ENCODE results near the gene VPS41.

GRCh38 chr7:38796626-38797501 lies 112.1 kb downstream of the VPS41 start:
- TF ChIP-seq, protein P1, sequence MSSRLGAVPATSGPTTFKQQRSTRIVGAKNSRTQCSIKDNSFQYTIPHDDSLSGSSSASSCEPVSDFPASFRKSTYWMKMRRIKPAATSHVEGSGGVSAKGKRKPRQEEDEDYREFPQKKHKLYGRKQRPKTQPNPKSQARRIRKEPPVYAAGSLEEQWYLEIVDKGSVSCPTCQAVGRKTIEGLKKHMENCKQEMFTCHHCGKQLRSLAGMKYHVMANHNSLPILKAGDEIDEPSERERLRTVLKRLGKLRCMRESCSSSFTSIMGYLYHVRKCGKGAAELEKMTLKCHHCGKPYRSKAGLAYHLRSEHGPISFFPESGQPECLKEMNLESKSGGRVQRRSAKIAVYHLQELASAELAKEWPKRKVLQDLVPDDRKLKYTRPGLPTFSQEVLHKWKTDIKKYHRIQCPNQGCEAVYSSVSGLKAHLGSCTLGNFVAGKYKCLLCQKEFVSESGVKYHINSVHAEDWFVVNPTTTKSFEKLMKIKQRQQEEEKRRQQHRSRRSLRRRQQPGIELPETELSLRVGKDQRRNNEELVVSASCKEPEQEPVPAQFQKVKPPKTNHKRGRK (CRISPR knock-in tag; IDR thresholded peaks at IDR 0.05) = no peak
- TF ChIP-seq ESRRA (CRISPR knock-in tag; IDR thresholded peaks at IDR 0.05; ENCODE audit: low read depth) (no peak), SP5 (CRISPR knock-in tag; IDR thresholded peaks at IDR 0.05; ENCODE audit: borderline replicate concordance, low read depth) (no peak), REPIN1 (CRISPR knock-in tag; IDR thresholded peaks at IDR 0.05; ENCODE audit: borderline replicate concordance, low read depth) (no peak), EP300 (IDR thresholded peaks at IDR 0.05; ENCODE audit: low read depth in 2 of 2, low read length in 2 of 2) (no peak), EP300 (CRISPR knock-in tag; IDR thresholded peaks at IDR 0.05; ENCODE audit: borderline replicate concordance) (no peak), HOMEZ (CRISPR knock-in tag; IDR thresholded peaks at IDR 0.05; ENCODE audit: low read depth) (no peak), SNRNP70 (IDR thresholded peaks at IDR 0.05; ENCODE audit: low read depth, low read length) (no peak), CREB1 (IDR thresholded peaks at IDR 0.05) (no peak), CREB1 (CRISPR knock-in tag; IDR thresholded peaks at IDR 0.05) (no peak), SNAPC2 (CRISPR knock-in tag; IDR thresholded peaks at IDR 0.05) (no peak), POLR2A (IDR thresholded peaks at IDR 0.05; ENCODE audit: insufficient read depth in 1 of 2, low read depth in 2 of 2, low read length in 2 of 2) (no peak), BRCA1 (CRISPR knock-in tag; IDR thresholded peaks at IDR 0.05) (no peak), MXI1 (IDR thresholded peaks at IDR 0.05; ENCODE audit: borderline replicate concordance, low read depth, low read length) (no peak)
- TF ChIP-seq, protein P2, sequence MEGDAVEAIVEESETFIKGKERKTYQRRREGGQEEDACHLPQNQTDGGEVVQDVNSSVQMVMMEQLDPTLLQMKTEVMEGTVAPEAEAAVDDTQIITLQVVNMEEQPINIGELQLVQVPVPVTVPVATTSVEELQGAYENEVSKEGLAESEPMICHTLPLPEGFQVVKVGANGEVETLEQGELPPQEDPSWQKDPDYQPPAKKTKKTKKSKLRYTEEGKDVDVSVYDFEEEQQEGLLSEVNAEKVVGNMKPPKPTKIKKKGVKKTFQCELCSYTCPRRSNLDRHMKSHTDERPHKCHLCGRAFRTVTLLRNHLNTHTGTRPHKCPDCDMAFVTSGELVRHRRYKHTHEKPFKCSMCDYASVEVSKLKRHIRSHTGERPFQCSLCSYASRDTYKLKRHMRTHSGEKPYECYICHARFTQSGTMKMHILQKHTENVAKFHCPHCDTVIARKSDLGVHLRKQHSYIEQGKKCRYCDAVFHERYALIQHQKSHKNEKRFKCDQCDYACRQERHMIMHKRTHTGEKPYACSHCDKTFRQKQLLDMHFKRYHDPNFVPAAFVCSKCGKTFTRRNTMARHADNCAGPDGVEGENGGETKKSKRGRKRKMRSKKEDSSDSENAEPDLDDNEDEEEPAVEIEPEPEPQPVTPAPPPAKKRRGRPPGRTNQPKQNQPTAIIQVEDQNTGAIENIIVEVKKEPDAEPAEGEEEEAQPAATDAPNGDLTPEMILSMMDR (CRISPR knock-in tag; IDR thresholded peaks at IDR 0.05) = peak; percentile 72
- TF ChIP-seq, protein P3, sequence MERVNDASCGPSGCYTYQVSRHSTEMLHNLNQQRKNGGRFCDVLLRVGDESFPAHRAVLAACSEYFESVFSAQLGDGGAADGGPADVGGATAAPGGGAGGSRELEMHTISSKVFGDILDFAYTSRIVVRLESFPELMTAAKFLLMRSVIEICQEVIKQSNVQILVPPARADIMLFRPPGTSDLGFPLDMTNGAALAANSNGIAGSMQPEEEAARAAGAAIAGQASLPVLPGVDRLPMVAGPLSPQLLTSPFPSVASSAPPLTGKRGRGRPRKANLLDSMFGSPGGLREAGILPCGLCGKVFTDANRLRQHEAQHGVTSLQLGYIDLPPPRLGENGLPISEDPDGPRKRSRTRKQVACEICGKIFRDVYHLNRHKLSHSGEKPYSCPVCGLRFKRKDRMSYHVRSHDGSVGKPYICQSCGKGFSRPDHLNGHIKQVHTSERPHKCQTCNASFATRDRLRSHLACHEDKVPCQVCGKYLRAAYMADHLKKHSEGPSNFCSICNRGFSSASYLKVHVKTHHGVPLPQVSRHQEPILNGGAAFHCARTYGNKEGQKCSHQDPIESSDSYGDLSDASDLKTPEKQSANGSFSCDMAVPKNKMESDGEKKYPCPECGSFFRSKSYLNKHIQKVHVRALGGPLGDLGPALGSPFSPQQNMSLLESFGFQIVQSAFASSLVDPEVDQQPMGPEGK (CRISPR knock-in tag; IDR thresholded peaks at IDR 0.05) = no peak

All from HepG2 (cell line).